HCT116 (cell line): Measurements from ENCODE around the gene EP400. TPM values are rescaled to one million over a fixed set of nuclear protein-coding genes. Genes with fewer than 3 reads are reported as not detected.

ENCODE experiments used
- ATAC-seq: fragments of 200-7000 bp; cut with Tn5 transposase; 2 replicates; pipeline ENCODE4 v1.9.1; 2020; ENCODE audit warnings: mild to moderate bottlenecking, moderate library complexity
- BruUV-seq: library from RNA; stranded (reverse); fragments of 400-500 nt; replicated peaks from 2 replicates; lab custom pipeline; 2021; lab: Mats Ljungman, UMichigan
- CTCF ChIA-PET: fragments of 300-600 bp; sonication (Branson Sonifier 250); formaldehyde crosslinking; loops from one replicate; lab custom pipeline; 2021; ENCODE audit warnings: antibody characterized with exemption; lab: Charles Lee
- POLR2A ChIA-PET: fragments of 300-600, 350-600 bp; sonication (Branson Sonifier 250); formaldehyde crosslinking; loops from one replicate; lab custom pipeline; 2021; ENCODE audit warnings: antibody characterized with exemption; lab: Charles Lee
- RAD21 ChIA-PET, 2 experiments: fragments of 300-600 bp; sonication (Branson Sonifier 250); formaldehyde crosslinking; loops; one replicate each; lab custom pipeline; 2023; ENCODE audit warnings: low total read pairs in 2 of 2; ENCODE audit not compliant: uncharacterized antibody in 2 of 2, unreplicated experiment in 2 of 2, low non-redundant PET in 1 of 2; lab: Charles Lee
- DNase-seq: peaks from one replicate; pipeline ENCODE4 v3.0.0-alpha.2; 2010; ENCODE audit warnings: low read depth, low spot score
- H2AFZ ChIP-seq: fragments of 200-600 bp; shearing (Covaris generic), sonication (generic); 2 replicates; pipeline ENCODE4 v1.6.1; 2017; ENCODE audit warnings: low read depth, mixed run types, mixed read lengths, antibody characterized with exemption, low read length; ENCODE audit not compliant: poor library complexity, severe bottlenecking
- H3K27ac ChIP-seq: 2 replicates; pipeline ENCODE4 v1.5.1; 2012; ENCODE audit warnings: low read depth, low read length
- H3K27me3 ChIP-seq: fragments of 200-600 bp; sonication (generic); 2 replicates; pipeline ENCODE4 v1.6.1; 2016; ENCODE audit warnings: mixed run types, low read length, mixed read lengths; ENCODE audit not compliant: insufficient read depth
- H3K36me3 ChIP-seq, 2 experiments: fragments of 200-500 bp in 1 of 2; fragments of 200-600 bp in 1 of 2; sonication (Bioruptor generic) in 1 of 2; sonication (generic) in 1 of 2; 2 replicates each; pipeline versions ENCODE4 v1.5.1 to v1.6.1; 2014 to 2016; ENCODE audit warnings: low read length in 2 of 2, inconsistent platforms in 1 of 2, mixed read lengths in 1 of 2, mixed run types in 1 of 2; ENCODE audit not compliant: insufficient read depth in 2 of 2, control insufficient read depth in 1 of 2
- H3K4me1 ChIP-seq, 2 experiments: fragments of 200-600 bp in 1 of 2; sonication (generic) in 1 of 2; 2 replicates each; pipeline versions ENCODE4 v1.5.1 to v1.6.1; 2012 to 2017; ENCODE audit warnings: low read length in 2 of 2, inconsistent platforms in 1 of 2, mild to moderate bottlenecking in 1 of 2, mixed read lengths in 1 of 2, mixed run types in 1 of 2, moderate library complexity in 1 of 2; ENCODE audit not compliant: insufficient read depth in 2 of 2, control insufficient read depth in 1 of 2
- H3K4me2 ChIP-seq: fragments of 200-600 bp; sonication (generic); 2 replicates; pipeline ENCODE4 v1.6.1; 2017; ENCODE audit warnings: mixed run types, low read length, mixed read lengths
- H3K4me3 ChIP-seq, 2 experiments: fragments of 200-600 bp in 1 of 2; sonication (generic) in 1 of 2; replicated peaks in 1 of 2; 2 replicates each; pipeline ENCODE4 v1.5.1; 2011 to 2016; ENCODE audit warnings: low read length in 2 of 2, control low read depth in 1 of 2, low read depth in 1 of 2, mild to moderate bottlenecking in 1 of 2, mixed read lengths in 1 of 2, mixed run types in 1 of 2
- H3K79me2 ChIP-seq: fragments of 200-600 bp; sonication (generic); 2 replicates; pipeline ENCODE4 v1.6.1; 2017; ENCODE audit warnings: mild to moderate bottlenecking, mixed run types, low read length, moderate library complexity, mixed read lengths; ENCODE audit not compliant: insufficient read depth
- H3K9ac ChIP-seq: fragments of 200-600 bp; sonication (generic); 2 replicates; pipeline ENCODE4 v1.6.1; 2016; ENCODE audit warnings: low read length, mixed read lengths
- H3K9me2 ChIP-seq: fragments of 200-600 bp; sonication (generic), shearing (Covaris generic); 2 replicates; pipeline ENCODE4 v1.6.1; 2017; ENCODE audit warnings: mixed run types, mild to moderate bottlenecking, moderate library complexity; ENCODE audit not compliant: insufficient read depth
- H3K9me3 ChIP-seq, 2 experiments: fragments of 200-500 bp in 1 of 2; fragments of 200-600 bp in 1 of 2; sonication (Bioruptor generic) in 1 of 2; sonication (generic) in 1 of 2; 2 replicates each; pipeline ENCODE4 v1.6.1; 2014 to 2017; ENCODE audit warnings: low read length in 2 of 2, mixed read lengths in 2 of 2, inconsistent platforms in 1 of 2, low read depth in 1 of 2, mild to moderate bottlenecking in 1 of 2, mixed run types in 1 of 2, moderate library complexity in 1 of 2; ENCODE audit not compliant: control insufficient read depth in 1 of 2, insufficient read depth in 1 of 2
- H4K20me1 ChIP-seq: fragments of 200-600 bp; sonication (generic), shearing (Covaris generic); 2 replicates; pipeline ENCODE4 v1.6.1; 2017; ENCODE audit warnings: mixed run types, mild to moderate bottlenecking, moderate library complexity; ENCODE audit not compliant: insufficient read depth
- ATF3 ChIP-seq: IDR thresholded peaks from 2 replicates; pipeline ENCODE4 v1.6.1; 2012
- CEBPB ChIP-seq: IDR thresholded peaks from 2 replicates; pipeline ENCODE4 v1.6.1; 2012; ENCODE audit warnings: low read depth
- EGR1 ChIP-seq: IDR thresholded peaks from 2 replicates; pipeline ENCODE4 v1.6.1; 2012; ENCODE audit warnings: low read depth
- EZH2 ChIP-seq: fragments of 200-600 bp; sonication (generic); IDR thresholded peaks from 2 replicates; pipeline ENCODE4 v1.6.1; 2017; ENCODE audit warnings: antibody characterized with exemption, mixed run types
- JUND ChIP-seq: IDR thresholded peaks from 2 replicates; pipeline ENCODE4 v1.6.1; 2012
- MAX ChIP-seq: IDR thresholded peaks from 2 replicates; pipeline ENCODE4 v1.6.1; 2012
- REST ChIP-seq: IDR thresholded peaks from 2 replicates; pipeline ENCODE4 v1.6.1; 2012; ENCODE audit warnings: low read depth
- SIN3A ChIP-seq: IDR thresholded peaks from 2 replicates; pipeline ENCODE4 v1.6.1; 2012; ENCODE audit warnings: low read depth
- SP1 ChIP-seq: IDR thresholded peaks from 2 replicates; pipeline ENCODE4 v1.6.1; 2012; ENCODE audit warnings: low read depth
- SRF ChIP-seq: IDR thresholded peaks from 2 replicates; pipeline ENCODE4 v1.6.1; 2012; ENCODE audit warnings: low read depth
- ZNF274 ChIP-seq: fragments of 200-500 bp; sonication (Bioruptor generic); IDR thresholded peaks from 2 replicates; pipeline ENCODE4 v1.6.1; 2014; ENCODE audit warnings: mild to moderate bottlenecking, low read depth, low read length, inconsistent platforms
- intact Hi-C: fragments of 100-400 bp; cut with micrococcal nuclease; formaldehyde crosslinking; loops from 2 replicates; pipeline ENCODE4 v1.10.0; 2022
- total RNA-seq: library from RNA; stranded (reverse); gene quantifications from one replicate; pipeline ENCODE4 v1.2.1, GENCODE V29; 2021; ENCODE audit not compliant: unreplicated experiment

Gene EP400
- total RNA-seq, 1 experiment from 2014 or later = 54.5 TPM

GRCh38 chr12:132085291-132085635, 135.5 kb downstream of the EP400 start (continued):
- TF ChIP-seq ATF3 = no peak
- no peak for TF ChIP-seq MAX
- TF ChIP-seq CEBPB = no peak

- Histone ChIP-seq H3K27me3 (no peaks in the 10 kb centered on the region), H3K79me2 (peaks cover 23% of the 10 kb centered on the region), H3K9me3 (no peaks in the 10 kb centered on the region), H4K20me1 (no peaks in the 10 kb centered on the region), H3K36me3 (no peaks in the 10 kb centered on the region), H3K4me1 (peaks cover 7 to 10% of the 10 kb centered on the region in 2 experiments; a peak in 3 of 4 replicates), H3K4me2 (no peak overlapping the region), H3K9ac (no peak overlapping the region), H2AFZ (no peak overlapping the region), H3K9me2 (no peaks in the 10 kb centered on the region), H3K4me3 (no peak overlapping the region), H3K27ac (no peak overlapping the region)
- RAD21 ChIA-PET = no interaction called here
- TF ChIP-seq EGR1 (no peak), ZNF274 (no peak), SP1 (no peak), JUND (no peak), SIN3A (no peak), REST (no peak), EZH2 (no peak), SRF (no peak), CEBPB (no peak)
- intact Hi-C loops = no loop called here
- POLR2A ChIA-PET = no interaction called here
- ATAC-seq = no peak
- DNase-seq = no peak
- BruUV-seq = no TSS peak
- CTCF ChIA-PET = no interaction called here
Observed at GRCh38 chr12:132089407-132089910, 139.7 kb downstream of the EP400 start.
